GM12873 (cell line): ENCODE results near the gene MYO1D.
A peak's percentile ranks its signal among the peaks of the same experiment; 100 is the strongest.

Source experiments
- CTCF ChIP-seq: IDR thresholded peaks from 2 replicates; pipeline ENCODE4 v1.5.1; 2012; ENCODE audit warnings: low read depth, mild to moderate bottlenecking, moderate library complexity, low read length, control low read depth; ENCODE audit not compliant: insufficient read depth; ENCODE audit errors: missing control alignments

The MYO1D gene

GRCh38 chr17:32486701-32487472, 390.0 kb downstream of the MYO1D start, which contains the start of gene CDK5R1:
Gene CDK5R1, plus strand, starts transcription at chr17:32486993. Its CDS starts 628 bp downstream, at chr17:32487621.
- TF ChIP-seq CTCF = no peak

GRCh38 chr17:32486111-32486700, 390.7 kb downstream of the MYO1D start:
- TF ChIP-seq CTCF = no peak

GRCh38 chr17:32485261-32486110, 391.4 kb downstream of the MYO1D start:
- TF ChIP-seq CTCF = no peak

GRCh38 chr17:32484628-32485027, 392.3 kb downstream of the MYO1D start:
- TF ChIP-seq CTCF = no peak

GRCh38 chr17:32484041-32484461, 392.9 kb downstream of the MYO1D start:
- no peak for TF ChIP-seq CTCF

GRCh38 chr17:32483451-32484019, 393.4 kb downstream of the MYO1D start:
- peak; percentile 94 for TF ChIP-seq CTCF
